Suprapubic skin (tissue), 4 donors: ENCODE data around the gene DDC. TPM values are rescaled to one million over a fixed set of nuclear protein-coding genes. Genes with fewer than 3 reads are reported as not detected.

ENCODE experiments used
- DNase-seq, 2 donors: peaks; one replicate each; pipeline ENCODE4 v3.0.0-alpha.2; 2019; ENCODE audit warnings: low spot score in 2 of 2
- H3K27ac ChIP-seq: fragments of 200-600 bp; sonication (generic); one replicate; pipeline ENCODE4 v1.5.1; 2019
- H3K27me3 ChIP-seq: fragments of 200-600 bp; sonication (generic); one replicate; pipeline ENCODE4 v1.5.1; 2019
- H3K36me3 ChIP-seq: fragments of 200-600 bp; sonication (generic); one replicate; pipeline ENCODE4 v1.5.1; 2019
- H3K4me1 ChIP-seq: fragments of 200-600 bp; sonication (generic); one replicate; pipeline ENCODE4 v1.5.1; 2019
- H3K4me3 ChIP-seq: fragments of 200-600 bp; sonication (generic); one replicate; pipeline ENCODE4 v1.5.1; 2019; ENCODE audit warnings: mild to moderate bottlenecking
- H3K9me3 ChIP-seq: fragments of 200-600 bp; sonication (generic); one replicate; pipeline ENCODE4 v1.5.1; 2019
- CTCF ChIP-seq, 2 donors: fragments of 200-600 bp in 1 of 2; fragments of 450-650 bp in 1 of 2; sonication (generic) in 1 of 2; IDR thresholded peaks; one replicate each; pipeline ENCODE4 v1.5.1; 2016 to 2019; ENCODE audit warnings: antibody characterized with exemption in 2 of 2, mild to moderate bottlenecking in 1 of 2, moderate library complexity in 1 of 2
- EP300 ChIP-seq: sonication (generic); formaldehyde crosslinking; IDR thresholded peaks from one replicate; pipeline ENCODE4 v1.6.1; 2017; ENCODE audit warnings: antibody characterized with exemption
- POLR2A ChIP-seq, 2 donors: fragments of 450-650 bp; IDR thresholded peaks; one replicate each; pipeline ENCODE4 v1.6.1; 2017; ENCODE audit warnings: antibody characterized with exemption in 2 of 2, mild to moderate bottlenecking in 2 of 2, moderate library complexity in 2 of 2
- POLR2AphosphoS5 ChIP-seq, 3 donors: sonication (generic); formaldehyde crosslinking; IDR thresholded peaks; one replicate each; pipeline ENCODE4 v1.6.1; 2017; ENCODE audit warnings: antibody characterized with exemption in 3 of 3
- WGBS: methylation state at CpG from one replicate; pipeline ENCODE4 v1.1.5; 2018; 5-methylcytosine and 5-hydroxymethylcytosine counted together
- total RNA-seq, 4 donors: library from RNA; depleted of rRNA; stranded (reverse); fragments of >200 nt; gene quantifications; one replicate each; pipeline ENCODE4 v1.1.0, GENCODE V29; 2016

Gene DDC
- total RNA-seq, 4 donors from 2014 or later, result 1.6 to 3.6 TPM; not detected in 2

- no peak for DNase-seq
- H3K27ac ChIP-seq, result no peak overlapping the region
- no peak for TF ChIP-seq POLR2AphosphoS5 (IDR thresholded peaks at IDR 0.05)
- no peak for TF ChIP-seq EP300
- no peak for TF ChIP-seq POLR2A (IDR thresholded peaks at IDR 0.05)
- TF ChIP-seq CTCF (IDR thresholded peaks at IDR 0.05), result no peak
Measured at GRCh38 chr7:50455658-50456057, 109.5 kb downstream of the DDC start.

GRCh38 chr7:50454968-50455367 is 110.2 kb downstream of the DDC start:
- DNase-seq, result no peak
- H3K36me3 ChIP-seq, result no peaks in the 10 kb centered on the region
- no peak overlapping the region for H3K4me3 ChIP-seq
- WGBS, result 82% methylated on average over 5 of the region's 5 CpGs
- H3K27ac ChIP-seq, result no peak overlapping the region
- H3K4me1 ChIP-seq, result peaks cover 10% of the 10 kb centered on the region
- H3K9me3 ChIP-seq, result no peaks in the 10 kb centered on the region
- no peak for TF ChIP-seq EP300
- no peak for TF ChIP-seq POLR2AphosphoS5 (IDR thresholded peaks at IDR 0.05)
- no peak for TF ChIP-seq CTCF (IDR thresholded peaks at IDR 0.05)
- TF ChIP-seq POLR2A (IDR thresholded peaks at IDR 0.05), result no peak
- no peaks in the 10 kb centered on the region for H3K27me3 ChIP-seq

More at GRCh38 chr7:50455658-50456057, 109.5 kb downstream of the DDC start:
- Histone ChIP-seq H3K36me3 (no peaks in the 10 kb centered on the region), H3K9me3 (no peaks in the 10 kb centered on the region), H3K27me3 (no peaks in the 10 kb centered on the region), H3K4me1 (peaks cover 4% of the 10 kb centered on the region), H3K4me3 (no peak overlapping the region)

GRCh38 chr7:50450590-50451032 is 114.6 kb downstream of the DDC start:
- peak overlapping the region; percentile 74 for H3K27ac ChIP-seq
- H3K27me3 ChIP-seq, result no peaks in the 10 kb centered on the region
- peaks cover 22% of the 10 kb centered on the region for H3K4me1 ChIP-seq
- peaks cover 16% of the 10 kb centered on the region for H3K36me3 ChIP-seq
- no peak for DNase-seq
- H3K9me3 ChIP-seq, result no peaks in the 10 kb centered on the region
- 50% methylated on average over 8 of the region's 32 CpGs for WGBS
- TF ChIP-seq EP300 (no peak), POLR2A (IDR thresholded peaks at IDR 0.05) (no peak), CTCF (IDR thresholded peaks at IDR 0.05) (no peak), POLR2AphosphoS5 (IDR thresholded peaks at IDR 0.05) (no peak)
- H3K4me3 ChIP-seq, result peak overlapping the region; percentile 79

- peak; percentile 80 to 85 for DNase-seq
- H3K27ac ChIP-seq, result peak within 1 kb of the TSS; percentile 74
- H3K9me3 ChIP-seq, result no peaks in the 10 kb centered on the region
- TF ChIP-seq POLR2AphosphoS5 (IDR thresholded peaks at IDR 0.05) (no peak), POLR2A (IDR thresholded peaks at IDR 0.05) (no peak), EP300 (no peak), CTCF (IDR thresholded peaks at IDR 0.05) (no peak)
- H3K4me3 ChIP-seq, result peak within 1 kb of the TSS; percentile 79
- peaks cover 22% of the 10 kb centered on the region for H3K4me1 ChIP-seq
- peaks cover 20% of the 10 kb centered on the region for H3K36me3 ChIP-seq
- no peaks in the 10 kb centered on the region for H3K27me3 ChIP-seq
- WGBS, result 0% methylated on average over 16 of the region's 63 CpGs
Measured at GRCh38 chr7:50449881-50450589, 115.2 kb downstream of the DDC start, which contains the start of gene FIGNL1. TSS of gene FIGNL1 (minus strand) at chr7:50450350. CDS start at chr7:50447287, 3,063 bp downstream.

GRCh38 chr7:50449501-50449880 is 115.7 kb downstream of the DDC start:
- peak overlapping the region; percentile 79 for H3K4me3 ChIP-seq
- peak overlapping the region; percentile 74 for H3K27ac ChIP-seq
- DNase-seq, result no peak
- H3K9me3 ChIP-seq, result no peaks in the 10 kb centered on the region
- H3K27me3 ChIP-seq, result no peaks in the 10 kb centered on the region
- H3K36me3 ChIP-seq, result peaks cover 20% of the 10 kb centered on the region
- peaks cover 22% of the 10 kb centered on the region for H3K4me1 ChIP-seq
- TF ChIP-seq CTCF (IDR thresholded peaks at IDR 0.05) (no peak), POLR2A (IDR thresholded peaks at IDR 0.05) (no peak), POLR2AphosphoS5 (IDR thresholded peaks at IDR 0.05) (no peak), EP300 (no peak)
- 12% methylated on average over 5 of the region's 5 CpGs for WGBS
